SU-DHL-6 (cell line): ENCODE results near the gene GLOD4.

ENCODE experiments used
- H2AFZ ChIP-seq: fragments of 200-600 bp; sonication (generic); 2 replicates; pipeline ENCODE4 v1.6.1; 2014; ENCODE audit warnings: low read depth, mild to moderate bottlenecking, moderate library complexity, mixed read lengths, antibody characterized with exemption, low read length; ENCODE audit not compliant: severe bottlenecking
- H3F3A ChIP-seq: fragments of 200-600 bp; shearing (Covaris generic); 2 replicates; pipeline ENCODE4 v1.6.0; 2016; ENCODE audit warnings: antibody characterized with exemption, mild to moderate bottlenecking; ENCODE audit not compliant: insufficient read depth
- H3K27ac ChIP-seq: fragments of 200-600 bp; sonication (generic); 2 replicates; pipeline ENCODE4 v1.5.1; 2016; ENCODE audit warnings: low read depth, mild to moderate bottlenecking, low read length, moderate library complexity, mixed read lengths
- H3K27me3 ChIP-seq: fragments of 200-600 bp; sonication (generic), shearing (Covaris generic); 2 replicates; pipeline ENCODE4 v1.6.0; 2014; ENCODE audit warnings: mild to moderate bottlenecking, low read length
- H3K36me3 ChIP-seq: fragments of 200-600 bp; sonication (generic); 2 replicates; pipeline ENCODE4 v1.6.1; 2014; ENCODE audit warnings: mild to moderate bottlenecking, low read length, mixed read lengths
- H3K4me2 ChIP-seq: fragments of 300-600, 200-600 bp; shearing (Covaris generic), sonication (generic); 2 replicates; pipeline ENCODE4 v1.6.0; 2014; ENCODE audit warnings: low read length, low read depth, mild to moderate bottlenecking; ENCODE audit not compliant: poor library complexity, severe bottlenecking
- H3K4me3 ChIP-seq: fragments of 200-600 bp; sonication (generic); 2 replicates; pipeline ENCODE4 v1.5.1; 2014; ENCODE audit warnings: antibody characterized with exemption, low read length, mild to moderate bottlenecking, mixed read lengths; ENCODE audit not compliant: insufficient read depth, poor library complexity, severe bottlenecking
- H3K79me2 ChIP-seq: fragments of 200-600 bp; sonication (generic); 2 replicates; pipeline ENCODE4 v1.6.1; 2014; ENCODE audit warnings: mild to moderate bottlenecking, low read length, moderate library complexity; ENCODE audit not compliant: insufficient read depth
- H3K9ac ChIP-seq: fragments of 200-600 bp; sonication (generic); 2 replicates; pipeline ENCODE4 v1.7.0; 2014; ENCODE audit warnings: mild to moderate bottlenecking, low read length
- H3K9me2 ChIP-seq: fragments of 200-600 bp; sonication (generic); replicated peaks from 2 replicates; pipeline ENCODE4 v1.6.1; 2014; ENCODE audit warnings: low read length; ENCODE audit not compliant: insufficient read depth
- H3K9me3 ChIP-seq: fragments of 200-600 bp; sonication (generic); 2 replicates; pipeline ENCODE4 v1.6.1; 2014; ENCODE audit warnings: low read length, mixed read lengths; ENCODE audit not compliant: insufficient read depth
- H4K20me1 ChIP-seq: fragments of 200-600 bp; sonication (generic); 2 replicates; pipeline ENCODE4 v1.6.1; 2014; ENCODE audit warnings: low read depth, mild to moderate bottlenecking, antibody characterized with exemption, low read length, moderate library complexity, mixed read lengths
- CTCF ChIP-seq: fragments of 200-600 bp; sonication (generic); IDR thresholded peaks from one replicate; pipeline ENCODE4 v1.5.1; 2017; ENCODE audit warnings: antibody characterized with exemption, mild to moderate bottlenecking, low read length, moderate library complexity; ENCODE audit not compliant: insufficient read depth, poor library complexity, severe bottlenecking
- EZH2phosphoT487 ChIP-seq: fragments of 200-600 bp; sonication (generic), shearing (Covaris generic); conservative IDR thresholded peaks from 2 replicates; pipeline ENCODE4 v1.6.1; 2018; ENCODE audit warnings: mild to moderate bottlenecking, antibody characterized with exemption, low read length, moderate library complexity, mixed read lengths

GLOD4 gene

GRCh38 chr17:812638-813204 is 30.6 kb upstream of the GLOD4 start:
- no peaks in the 10 kb centered on the region for H3K9me2 ChIP-seq
- no peaks in the 10 kb centered on the region for H4K20me1 ChIP-seq
- no peaks in the 10 kb centered on the region for H3K9me3 ChIP-seq
- H3K4me2 ChIP-seq: no peak overlapping the region
- H3K79me2 ChIP-seq: no peaks in the 10 kb centered on the region
- no peaks in the 10 kb centered on the region for H3K27me3 ChIP-seq
- no peaks in the 10 kb centered on the region for H3K36me3 ChIP-seq
- H3F3A ChIP-seq: no peaks in the 10 kb centered on the region
- H3K4me3 ChIP-seq: no peak overlapping the region
- H3K27ac ChIP-seq: no peak overlapping the region
- TF ChIP-seq CTCF: no peak
- no peak for TF ChIP-seq EZH2phosphoT487
- no peak overlapping the region for H3K9ac ChIP-seq
- no peak overlapping the region for H2AFZ ChIP-seq

GRCh38 chr17:811051-811784 is 29.1 kb upstream of the GLOD4 start:
- TF ChIP-seq EZH2phosphoT487 (no peak), CTCF (no peak)
- Histone ChIP-seq H3K9ac (no peak overlapping the region), H3K4me3 (no peak overlapping the region), H3K27me3 (no peaks in the 10 kb centered on the region), H2AFZ (no peak overlapping the region), H3K27ac (no peak overlapping the region), H3K9me3 (no peaks in the 10 kb centered on the region), H3K36me3 (no peaks in the 10 kb centered on the region), H4K20me1 (no peaks in the 10 kb centered on the region), H3K4me2 (no peak overlapping the region), H3K9me2 (no peaks in the 10 kb centered on the region), H3K79me2 (no peaks in the 10 kb centered on the region), H3F3A (no peaks in the 10 kb centered on the region)

GRCh38 chr17:807523-808294 is 25.6 kb upstream of the GLOD4 start:
- Histone ChIP-seq H3K79me2 (no peaks in the 10 kb centered on the region), H2AFZ (no peak overlapping the region), H3K36me3 (no peaks in the 10 kb centered on the region), H4K20me1 (no peaks in the 10 kb centered on the region), H3K9ac (no peak overlapping the region), H3K27ac (no peak overlapping the region), H3K4me2 (no peak overlapping the region), H3F3A (no peaks in the 10 kb centered on the region), H3K9me3 (no peaks in the 10 kb centered on the region), H3K4me3 (no peak overlapping the region), H3K27me3 (no peaks in the 10 kb centered on the region), H3K9me2 (no peaks in the 10 kb centered on the region)
- TF ChIP-seq CTCF (no peak), EZH2phosphoT487 (no peak)
